Mesenchymal stem cell (in vitro differentiated cells and primary cell): Measurements from ENCODE around the gene GPAM.

ENCODE experiments used
- DNase-seq: peaks from one replicate; pipeline ENCODE4 v3.0.0-alpha.2; 2013
- H2AFZ ChIP-seq: one replicate; pipeline ENCODE4 v1.6.1; 2013; ENCODE audit warnings: low read depth, mild to moderate bottlenecking, control low read depth, inconsistent platforms, low read length, moderate library complexity
- H2AK5ac ChIP-seq: 2 replicates; pipeline ENCODE4 v1.6.1; 2013; ENCODE audit warnings: low read length, moderate library complexity, mild to moderate bottlenecking, inconsistent platforms; ENCODE audit not compliant: severe bottlenecking
- H2BK120ac ChIP-seq: one replicate; pipeline ENCODE4 v1.6.1; 2013; ENCODE audit warnings: low read depth, mild to moderate bottlenecking, inconsistent platforms, low read length, moderate library complexity
- H2BK12ac ChIP-seq, 2 experiments: one replicate each; pipeline ENCODE4 v1.6.1; 2013; ENCODE audit warnings: inconsistent platforms in 2 of 2, low read length in 2 of 2, mild to moderate bottlenecking in 2 of 2, moderate library complexity in 2 of 2, control low read depth in 1 of 2
- H2BK15ac ChIP-seq: one replicate; pipeline ENCODE4 v1.6.1; 2013; ENCODE audit warnings: mild to moderate bottlenecking, low read depth, inconsistent platforms; ENCODE audit not compliant: poor library complexity, severe bottlenecking
- H2BK5ac ChIP-seq: 2 replicates; pipeline ENCODE4 v1.6.1; 2013; ENCODE audit warnings: low read depth, mild to moderate bottlenecking, low read length, control low read depth, inconsistent platforms; ENCODE audit not compliant: poor library complexity, severe bottlenecking
- H3K14ac ChIP-seq, 2 experiments: one replicate each; pipeline ENCODE4 v1.6.1; 2013; ENCODE audit warnings: inconsistent platforms in 2 of 2, low read length in 2 of 2, control low read depth in 1 of 2, mild to moderate bottlenecking in 1 of 2, moderate library complexity in 1 of 2
- H3K18ac ChIP-seq, 2 experiments: one replicate each; pipeline ENCODE4 v1.6.1; 2013; ENCODE audit warnings: inconsistent platforms in 2 of 2, low read length in 2 of 2, control low read depth in 1 of 2, low read depth in 1 of 2, mild to moderate bottlenecking in 1 of 2
- H3K23ac ChIP-seq, 2 experiments: one replicate each; pipeline ENCODE4 v1.6.1; 2013; ENCODE audit warnings: inconsistent platforms in 2 of 2, low read length in 2 of 2, mild to moderate bottlenecking in 2 of 2, moderate library complexity in 2 of 2, control low read depth in 1 of 2
- H3K27ac ChIP-seq: 2 replicates; pipeline ENCODE4 v1.5.1; 2013; ENCODE audit warnings: mild to moderate bottlenecking, moderate library complexity, low read length, control low read depth, inconsistent platforms; ENCODE audit not compliant: poor library complexity, severe bottlenecking
- H3K27me3 ChIP-seq, 2 experiments: 2 replicates each; pipeline versions ENCODE4 v1.6.1 to v1.7.0; 2013; ENCODE audit warnings: low read length in 2 of 2, mild to moderate bottlenecking in 2 of 2, moderate library complexity in 2 of 2, control low read depth in 1 of 2, inconsistent platforms in 1 of 2; ENCODE audit not compliant: control insufficient read depth in 1 of 2, insufficient read depth in 1 of 2
- H3K36me3 ChIP-seq, 2 experiments: 2 replicates each; pipeline versions ENCODE4 v1.6.1 to v1.7.0; 2013; ENCODE audit warnings: low read length in 2 of 2, control low read depth in 1 of 2, inconsistent platforms in 1 of 2, low read depth in 1 of 2, mild to moderate bottlenecking in 1 of 2; ENCODE audit not compliant: insufficient read depth in 2 of 2, control insufficient read depth in 1 of 2
- H3K4ac ChIP-seq, 2 experiments: one replicate each; pipeline ENCODE4 v1.6.1; 2013; ENCODE audit warnings: inconsistent platforms in 2 of 2, low read length in 2 of 2, mild to moderate bottlenecking in 2 of 2, moderate library complexity in 2 of 2, control low read depth in 1 of 2, low read depth in 1 of 2
- H3K4me1 ChIP-seq: 2 replicates; pipeline ENCODE4 v1.6.1; 2013; ENCODE audit warnings: low read depth, low read length, control low read depth; ENCODE audit not compliant: control insufficient read depth, insufficient read depth
- H3K4me2 ChIP-seq: 2 replicates; pipeline ENCODE4 v1.6.1; 2013; ENCODE audit warnings: low read length, mild to moderate bottlenecking, inconsistent platforms; ENCODE audit not compliant: poor library complexity, severe bottlenecking
- H3K4me3 ChIP-seq, 2 experiments: 2 replicates each; pipeline versions ENCODE4 v1.5.1 to v1.7.0; 2013; ENCODE audit warnings: low read length in 2 of 2, mild to moderate bottlenecking in 2 of 2, control low read depth in 1 of 2, low read depth in 1 of 2; ENCODE audit not compliant: insufficient read depth in 1 of 2
- H3K79me1 ChIP-seq: replicated peaks from 2 replicates; pipeline ENCODE4 v1.6.1; 2013; ENCODE audit warnings: mild to moderate bottlenecking, control low read depth, low read length, inconsistent platforms; ENCODE audit not compliant: poor library complexity, severe bottlenecking
- H3K9ac ChIP-seq: 2 replicates; pipeline ENCODE4 v1.7.0; 2013; ENCODE audit warnings: mild to moderate bottlenecking, low read length, moderate library complexity
- H3K9me3 ChIP-seq: 2 replicates; pipeline ENCODE4 v1.7.0; 2013; ENCODE audit warnings: mild to moderate bottlenecking, low read length; ENCODE audit not compliant: control insufficient read depth
- H4K8ac ChIP-seq: one replicate; pipeline ENCODE4 v1.6.1; 2013; ENCODE audit warnings: inconsistent platforms, mild to moderate bottlenecking, low read length, moderate library complexity
- H4K91ac ChIP-seq: one replicate; pipeline ENCODE4 v1.6.1; 2013; ENCODE audit warnings: mild to moderate bottlenecking, low read length, inconsistent platforms
- WGBS: methylation state at CpG from one replicate; pipeline ENCODE4 v1.1.7; 2013; ENCODE audit warnings: mixed read lengths; 5-methylcytosine and 5-hydroxymethylcytosine counted together

The GPAM gene

DNA sequence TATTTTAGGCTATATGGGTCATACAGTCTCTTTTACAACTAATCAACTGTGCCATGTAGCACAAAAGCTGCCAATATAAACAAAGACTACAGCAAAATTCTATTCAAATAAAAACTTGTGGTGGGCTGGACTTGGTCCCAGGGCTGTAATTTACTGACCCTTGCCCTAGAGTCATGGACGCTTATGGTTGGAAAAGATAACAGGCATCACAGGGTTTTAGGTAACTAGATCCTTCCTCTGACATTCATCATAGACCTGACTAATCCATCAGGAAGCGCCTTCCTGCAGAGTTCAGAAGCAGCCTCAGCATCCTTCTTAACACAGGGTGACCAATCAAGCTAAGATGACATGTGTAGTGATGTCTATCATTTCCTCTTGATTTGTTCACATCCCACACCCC lies 40.2 kb upstream of the GPAM start:
- Histone ChIP-seq H4K91ac (no peak overlapping the region), H3K4me3 (no peak overlapping the region), H3K27ac (no peak overlapping the region), H2BK120ac (no peak overlapping the region), H4K8ac (no peak overlapping the region), H2BK5ac (no peak overlapping the region), H3K9me3 (peaks cover 24% of the 10 kb centered on the region), H3K9ac (no peak overlapping the region), H3K36me3 (no peaks in the 10 kb centered on the region), H3K79me1 (no peaks in the 10 kb centered on the region), H3K23ac (no peak overlapping the region), H2AFZ (no peak overlapping the region), H2BK12ac (no peak overlapping the region), H3K4me2 (no peak overlapping the region), H3K27me3 (no peaks in the 10 kb centered on the region), H3K4me1 (no peaks in the 10 kb centered on the region), H3K18ac (no peak overlapping the region), H3K14ac (no peak overlapping the region), H2AK5ac (no peak overlapping the region), H2BK15ac (no peak overlapping the region), H3K4ac (no peak overlapping the region)
- 73% methylated on average over 2 of the region's 2 CpGs for WGBS
- DNase-seq: no peak

DNA sequence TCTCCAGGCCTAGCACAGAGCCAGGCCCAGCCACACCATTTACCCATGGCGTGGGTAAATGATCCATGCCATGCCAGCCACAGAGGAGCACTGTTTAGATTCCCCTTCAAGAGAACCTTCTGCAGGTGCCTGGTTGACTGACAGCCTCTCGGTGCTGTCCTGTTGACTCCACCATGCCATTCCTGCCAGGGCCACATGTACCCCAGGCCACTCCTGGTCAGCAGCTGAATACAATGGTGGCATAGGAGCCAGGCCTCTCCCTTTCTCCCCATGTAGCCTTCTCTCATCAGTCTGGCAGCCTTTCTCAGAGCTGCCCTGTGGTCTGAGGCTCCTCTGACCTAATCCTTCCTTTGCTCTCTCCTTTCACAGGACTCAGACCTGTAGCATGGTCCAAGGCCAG lies 39.2 kb upstream of the GPAM start:
- no peak overlapping the region for H3K27ac ChIP-seq
- 57% methylated on average over 2 of the region's 2 CpGs for WGBS
- H3K36me3 ChIP-seq: no peaks in the 10 kb centered on the region
- H2AK5ac ChIP-seq: no peak overlapping the region
- no peak overlapping the region for H3K14ac ChIP-seq
- no peak overlapping the region for H3K9ac ChIP-seq
- H2BK120ac ChIP-seq: no peak overlapping the region
- H3K9me3 ChIP-seq: peaks cover 24% of the 10 kb centered on the region
- H3K23ac ChIP-seq: no peak overlapping the region
- no peaks in the 10 kb centered on the region for H3K27me3 ChIP-seq
- no peak overlapping the region for H3K4ac ChIP-seq
- H3K4me3 ChIP-seq: no peak overlapping the region
- no peak overlapping the region for H4K91ac ChIP-seq
- H2BK15ac ChIP-seq: no peak overlapping the region
- H2BK5ac ChIP-seq: no peak overlapping the region
- no peak overlapping the region for H2AFZ ChIP-seq
- no peak overlapping the region for H3K4me2 ChIP-seq
- no peaks in the 10 kb centered on the region for H3K79me1 ChIP-seq
- H4K8ac ChIP-seq: no peak overlapping the region
- no peaks in the 10 kb centered on the region for H3K4me1 ChIP-seq
- H3K18ac ChIP-seq: no peak overlapping the region
- no peak overlapping the region for H2BK12ac ChIP-seq
- DNase-seq: no peak

DNA sequence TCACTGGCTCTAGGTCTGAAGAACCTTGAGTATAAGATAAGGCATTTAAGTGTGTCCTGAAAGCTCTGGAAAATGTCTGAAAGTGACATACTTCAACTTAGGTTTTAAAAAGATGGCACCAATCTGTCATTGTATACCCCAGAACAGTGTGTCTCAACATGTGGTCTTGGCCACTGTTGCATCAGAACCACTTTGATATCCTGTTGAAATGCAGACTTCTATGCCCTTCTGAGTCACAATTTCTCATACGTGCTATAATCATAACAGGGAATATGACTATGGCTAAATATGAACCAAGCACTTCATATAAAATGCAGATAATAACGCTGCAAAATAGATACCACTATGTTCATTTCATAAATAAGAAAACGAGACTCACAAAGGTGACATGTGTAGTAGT lies 38.0 kb upstream of the GPAM start:
- Histone ChIP-seq H2BK5ac (no peak overlapping the region), H2BK120ac (no peak overlapping the region), H3K27me3 (no peaks in the 10 kb centered on the region), H3K36me3 (no peaks in the 10 kb centered on the region), H3K79me1 (no peaks in the 10 kb centered on the region), H2BK15ac (no peak overlapping the region), H4K8ac (no peak overlapping the region), H2AFZ (no peak overlapping the region), H3K27ac (no peak overlapping the region), H3K9ac (no peak overlapping the region), H3K4me1 (no peaks in the 10 kb centered on the region), H3K14ac (no peak overlapping the region), H3K4me2 (no peak overlapping the region), H4K91ac (no peak overlapping the region), H3K4me3 (no peak overlapping the region), H2BK12ac (no peak overlapping the region), H3K23ac (no peak overlapping the region), H3K18ac (no peak overlapping the region), H3K9me3 (peaks cover 19% of the 10 kb centered on the region), H3K4ac (no peak overlapping the region), H2AK5ac (no peak overlapping the region)
- WGBS: no CpG with 5 or more reads among the region's 3 CpGs
- DNase-seq: no peak

DNA sequence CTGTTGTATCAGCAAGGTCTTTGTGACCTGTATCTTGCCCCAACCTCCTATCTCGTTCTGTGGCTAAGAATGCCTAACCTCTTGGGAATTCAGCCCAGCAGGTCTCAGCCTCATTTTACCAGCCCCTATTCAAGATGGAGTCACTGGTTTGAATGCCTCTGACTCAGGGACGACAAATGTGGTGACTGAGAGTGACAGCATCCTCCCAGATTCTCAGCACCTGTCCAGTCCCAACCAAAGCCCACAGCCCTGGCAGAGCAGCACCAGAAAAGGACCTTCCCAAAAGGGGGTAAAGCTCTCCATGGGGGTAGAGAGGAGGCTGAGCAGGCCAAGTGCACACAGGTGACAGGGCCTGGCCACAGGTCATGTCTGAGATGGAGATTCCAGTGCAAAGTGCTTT lies 35.4 kb upstream of the GPAM start:
- no peaks in the 10 kb centered on the region for H3K4me1 ChIP-seq
- WGBS: 39% methylated on average over 2 of the region's 2 CpGs
- H3K27me3 ChIP-seq: no peaks in the 10 kb centered on the region
- no peak overlapping the region for H2BK120ac ChIP-seq
- no peak overlapping the region for H4K8ac ChIP-seq
- H3K14ac ChIP-seq: no peak overlapping the region
- H4K91ac ChIP-seq: no peak overlapping the region
- H3K9me3 ChIP-seq: peaks cover 11% of the 10 kb centered on the region
- H3K79me1 ChIP-seq: no peaks in the 10 kb centered on the region
- no peak overlapping the region for H2AFZ ChIP-seq
- no peak overlapping the region for H3K4me2 ChIP-seq
- H2BK15ac ChIP-seq: no peak overlapping the region
- H3K27ac ChIP-seq: no peak overlapping the region
- no peaks in the 10 kb centered on the region for H3K36me3 ChIP-seq
- H2AK5ac ChIP-seq: no peak overlapping the region
- H3K4ac ChIP-seq: no peak overlapping the region
- H2BK12ac ChIP-seq: no peak overlapping the region
- H3K4me3 ChIP-seq: no peak overlapping the region
- H3K18ac ChIP-seq: no peak overlapping the region
- no peak overlapping the region for H3K9ac ChIP-seq
- DNase-seq: no peak
- no peak overlapping the region for H2BK5ac ChIP-seq
- no peak overlapping the region for H3K23ac ChIP-seq
